NCI-H2081 (cell line): ENCODE data around the gene PRKCA.
"Not testable (repeated sequence)": the region's sequence is repeated elsewhere in the genome, so short reads cannot be mapped to it uniquely, and the experiment has no call there.

Experiments
- DNase-seq, 2 experiments: peaks; one replicate each; lab custom pipeline; 2025; lab: John Stamatoyannopoulos, UW

Gene PRKCA

DNA sequence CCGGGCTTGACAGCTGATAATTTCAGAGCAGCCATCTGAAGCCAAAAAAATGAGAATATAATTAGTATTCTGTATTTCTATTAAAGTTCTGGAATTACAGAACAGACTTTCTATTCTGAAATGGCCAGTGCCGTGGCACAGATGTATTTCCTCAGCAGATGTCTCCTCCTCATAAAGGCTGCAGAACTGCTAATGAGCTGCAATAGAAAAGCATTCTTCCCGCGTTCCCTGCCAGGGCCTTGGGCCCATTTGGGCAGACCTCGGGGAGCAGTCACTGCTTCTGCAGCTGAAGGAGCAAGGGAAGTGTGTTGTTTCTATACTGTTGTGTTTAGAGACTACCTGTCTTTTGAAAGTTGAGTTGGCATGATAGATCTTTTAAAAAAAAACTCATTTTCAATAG lies 379.9 kb downstream of the PRKCA start:
- DNase-seq: no peak

DNA sequence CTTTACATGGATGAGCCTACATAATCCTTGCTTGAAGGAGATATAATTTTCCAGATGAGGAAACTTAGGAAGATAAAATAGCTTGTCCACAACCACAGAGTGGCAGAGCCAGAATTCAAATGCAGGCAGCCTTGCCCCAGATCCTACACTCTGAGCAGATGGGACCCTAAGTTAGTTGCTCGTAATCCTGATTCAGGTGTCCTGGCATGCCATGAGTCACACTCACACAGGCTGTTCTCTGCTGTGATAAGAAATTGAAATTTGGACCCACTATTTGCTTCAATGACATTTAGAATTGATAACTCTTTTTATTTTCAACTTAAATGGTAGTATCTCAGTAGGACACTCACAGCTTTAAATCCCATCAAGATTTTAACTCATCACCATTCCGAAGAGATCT lies 381.8 kb downstream of the PRKCA start:
- DNase-seq: no peak

DNA sequence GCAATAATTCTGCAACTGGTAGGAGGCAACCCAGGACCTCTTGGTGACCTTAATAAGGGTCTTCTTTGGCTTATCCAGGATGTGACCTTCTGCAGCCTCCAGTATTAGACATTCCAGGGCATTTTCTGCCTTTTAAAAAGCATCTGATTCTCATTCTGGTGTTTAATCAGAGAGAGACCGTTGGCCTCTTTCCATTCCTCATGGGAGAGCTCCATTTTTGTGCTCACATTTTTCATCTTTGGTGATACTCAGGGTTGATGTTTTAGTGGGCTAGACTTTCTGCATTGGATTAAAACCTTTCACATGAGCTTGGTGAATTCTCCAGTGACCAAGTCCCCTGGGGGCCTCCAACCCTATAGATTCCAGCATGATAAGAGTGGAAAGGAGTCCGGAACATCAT lies 382.3 kb downstream of the PRKCA start:
- no peak for DNase-seq

DNA sequence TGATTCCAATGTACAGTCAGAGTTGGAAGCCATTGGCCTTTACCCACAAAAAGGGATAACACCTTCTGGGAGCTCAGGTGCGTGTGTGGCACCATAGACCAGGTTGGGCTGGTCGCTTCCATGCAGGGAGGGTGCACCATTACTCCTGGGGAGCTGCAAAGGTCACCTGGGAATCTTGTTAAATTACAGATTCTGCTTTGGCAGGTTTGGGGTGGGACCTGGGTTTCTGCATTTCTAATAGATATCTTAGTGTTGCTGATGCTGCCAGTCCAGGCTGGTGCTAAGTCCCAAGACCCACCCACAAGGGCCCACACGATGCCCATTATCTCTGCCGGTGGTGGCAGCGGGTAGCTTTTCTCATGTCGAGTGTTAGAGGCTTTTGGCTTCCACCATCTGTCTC lies 384.2 kb downstream of the PRKCA start:
- DNase-seq: no peak

DNA sequence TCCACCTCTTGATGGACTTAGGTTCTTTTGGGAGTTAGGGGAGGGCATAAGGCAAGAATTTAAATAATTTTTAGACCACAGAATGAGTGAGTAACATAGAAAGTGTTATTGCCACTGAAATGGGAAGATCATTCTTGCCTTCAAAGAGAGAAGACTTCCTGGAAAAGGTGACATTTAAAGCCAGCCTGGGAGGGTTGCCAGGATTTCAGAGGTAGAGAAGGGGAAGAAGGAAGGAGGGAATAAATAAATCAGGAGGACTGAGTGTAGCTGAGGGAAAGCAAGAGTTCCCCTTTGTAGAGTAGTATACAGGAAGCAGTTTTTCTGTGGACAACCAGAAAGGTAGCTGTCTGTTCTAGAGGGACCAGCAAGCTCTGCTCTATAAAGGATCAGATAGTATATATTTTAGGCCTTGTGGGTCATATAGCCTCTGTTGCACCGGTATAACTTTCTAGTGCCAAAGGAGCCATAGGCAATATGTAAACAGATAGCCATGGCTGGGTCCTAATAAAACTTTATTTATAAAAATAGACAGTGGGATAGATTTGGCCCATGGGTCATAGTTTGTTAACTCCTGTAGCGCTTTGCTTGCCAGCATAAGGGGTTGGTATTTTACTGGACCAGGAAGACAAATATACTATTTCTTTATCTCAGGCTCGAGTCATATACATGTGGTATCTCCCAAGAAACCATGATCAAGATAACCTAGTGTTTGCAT lies 385.3 kb downstream of the PRKCA start:
- no peak for DNase-seq

DNA sequence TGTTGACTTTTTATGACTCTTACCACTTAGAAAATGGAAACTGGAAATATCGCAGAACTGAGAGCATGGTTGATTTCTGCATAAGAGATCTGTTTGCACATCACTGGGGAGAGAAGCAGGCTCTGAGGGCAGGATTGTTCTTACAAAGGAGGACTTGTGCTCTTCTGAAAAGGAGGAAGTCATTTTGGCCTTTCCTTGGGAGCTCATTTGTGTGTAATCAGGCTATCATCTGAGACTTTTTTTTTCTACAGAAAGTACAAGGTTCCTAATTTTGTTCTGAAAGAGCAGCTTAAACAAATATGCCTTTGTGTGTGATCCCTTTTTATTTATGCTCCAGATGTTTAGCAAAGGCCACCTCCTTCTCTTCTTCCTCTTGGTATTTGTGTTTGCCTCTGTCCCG lies 386.8 kb downstream of the PRKCA start:
- no peak for DNase-seq

DNA sequence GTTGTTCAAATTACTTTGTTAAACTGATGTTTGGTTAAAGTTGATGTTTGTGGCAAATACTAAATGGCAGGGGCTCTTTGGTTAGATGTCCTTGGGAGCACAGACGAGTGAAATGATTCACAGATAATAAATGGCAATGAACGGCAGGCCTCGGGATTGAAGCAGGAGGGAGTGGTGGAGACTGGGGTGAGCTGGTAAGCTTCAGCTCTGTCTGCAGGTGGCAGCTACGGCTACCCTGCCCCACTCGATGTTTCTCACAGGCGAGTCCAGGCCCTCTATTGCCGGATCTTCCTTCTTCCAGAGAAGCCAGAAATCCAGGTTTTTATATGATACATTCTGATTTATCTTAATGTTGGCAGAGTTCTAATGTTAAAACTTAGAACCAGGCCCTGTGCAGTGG lies 387.8 kb downstream of the PRKCA start:
- DNase-seq: no peak

DNA sequence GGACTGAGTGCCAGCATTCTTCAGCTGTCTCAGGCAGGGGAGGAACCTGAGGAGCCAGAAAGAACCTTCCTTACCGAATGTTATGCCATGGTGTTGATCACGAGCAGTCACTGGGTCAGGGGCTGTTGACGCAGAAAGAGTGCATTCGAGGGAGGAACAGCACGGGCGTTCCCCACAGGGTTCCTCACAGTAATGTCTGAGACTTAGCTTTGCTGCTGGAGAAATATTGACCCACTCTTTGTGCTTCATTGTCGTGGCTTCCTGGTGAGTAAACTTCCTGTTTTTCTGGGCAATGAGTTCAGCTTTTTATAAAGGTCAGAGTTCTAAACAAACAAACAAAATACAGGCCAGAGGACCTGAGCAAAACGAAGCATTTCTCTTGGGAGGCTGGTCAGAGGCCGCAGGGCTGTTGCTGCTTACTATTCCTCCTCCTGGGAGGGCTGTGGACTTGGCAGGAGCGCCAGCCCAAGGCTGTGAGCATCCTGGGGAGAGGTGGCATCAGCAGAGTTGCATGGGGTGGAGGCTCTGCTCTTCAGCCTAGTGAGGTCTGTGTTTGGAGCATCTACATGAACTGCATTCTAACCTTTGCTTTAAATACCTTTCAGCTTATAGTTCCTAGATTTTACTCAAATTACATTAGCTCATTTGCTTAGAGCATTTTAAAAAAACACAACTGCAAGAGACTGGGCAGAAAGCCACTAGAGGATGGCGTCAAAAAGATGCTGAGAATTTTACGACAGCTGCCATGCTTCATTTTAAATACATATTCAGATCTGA lies 389.4 kb downstream of the PRKCA start:
- peak; percentile 26 to 75 for DNase-seq

DNA sequence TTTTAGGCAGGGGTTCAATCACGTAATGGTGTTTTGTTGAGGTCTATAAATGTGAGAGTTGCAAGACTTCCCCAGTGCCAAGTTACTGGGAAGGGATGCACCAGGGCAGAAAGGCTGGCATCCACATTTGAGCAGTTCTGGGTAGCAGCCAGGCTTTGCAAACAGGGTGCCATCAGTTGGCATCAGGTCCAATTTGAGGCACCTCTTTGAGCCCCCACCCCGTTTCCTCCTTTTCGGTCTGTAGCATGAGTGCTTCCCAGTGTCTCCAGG lies 389.9 kb downstream of the PRKCA start:
- no peak for DNase-seq

DNA sequence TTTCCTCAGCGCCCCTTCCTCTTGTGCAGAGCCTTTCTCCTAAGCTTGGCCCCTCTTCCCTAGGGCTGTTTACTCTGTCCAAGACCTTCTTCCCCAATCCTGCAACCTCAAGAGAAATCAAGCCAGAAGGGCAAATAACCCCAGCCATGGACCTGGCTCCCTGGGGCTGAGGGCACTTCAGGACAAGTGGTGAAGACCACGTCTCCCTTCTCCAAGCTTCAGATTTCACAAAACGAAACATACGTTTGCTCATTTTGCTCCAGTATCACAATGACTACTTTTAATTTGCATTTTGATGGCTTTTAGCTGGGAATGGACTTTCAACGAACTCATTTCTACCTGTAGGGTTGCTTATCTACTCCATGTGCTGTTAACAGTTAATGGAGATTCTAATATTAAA lies 392.7 kb downstream of the PRKCA start:
- DNase-seq: no peak

DNA sequence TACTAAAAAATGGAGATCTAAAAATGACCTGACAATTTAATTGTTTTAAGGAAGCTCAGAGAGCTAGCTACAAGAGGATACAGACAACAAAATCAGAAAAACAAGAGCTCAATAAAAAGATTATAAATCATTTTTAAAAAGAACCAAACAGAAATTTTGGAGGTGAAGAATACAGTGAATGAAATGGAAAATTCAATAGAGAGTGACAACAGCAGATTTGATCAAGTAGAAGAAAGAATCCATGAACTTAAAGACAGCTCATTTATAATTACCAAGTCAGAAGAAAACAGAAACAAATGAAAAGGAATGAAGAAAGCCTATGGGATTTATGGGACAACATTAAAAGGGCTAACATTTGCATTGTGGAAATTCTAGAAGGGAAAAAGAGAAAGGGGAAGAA lies 395.9 kb downstream of the PRKCA start:
- no peak for DNase-seq

DNA sequence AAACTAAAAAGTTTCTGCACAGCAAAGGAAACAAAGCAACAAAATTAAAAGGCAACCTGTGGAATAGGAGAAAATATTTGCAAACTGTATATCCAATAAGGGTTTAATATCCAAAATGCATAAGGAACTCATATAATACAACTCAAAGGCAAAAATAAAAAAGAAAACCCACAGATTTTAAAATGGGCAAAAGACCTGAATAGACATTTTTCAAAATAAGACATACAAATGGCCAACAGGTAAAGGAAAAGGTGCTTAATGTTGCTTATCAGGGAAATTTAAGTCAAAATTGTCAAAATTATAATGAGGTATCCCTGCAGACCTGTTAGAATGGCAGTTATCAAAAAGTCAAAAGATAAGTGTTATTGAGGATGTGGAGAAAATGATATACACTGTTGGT lies 399.0 kb downstream of the PRKCA start:
- no peak for DNase-seq

DNA sequence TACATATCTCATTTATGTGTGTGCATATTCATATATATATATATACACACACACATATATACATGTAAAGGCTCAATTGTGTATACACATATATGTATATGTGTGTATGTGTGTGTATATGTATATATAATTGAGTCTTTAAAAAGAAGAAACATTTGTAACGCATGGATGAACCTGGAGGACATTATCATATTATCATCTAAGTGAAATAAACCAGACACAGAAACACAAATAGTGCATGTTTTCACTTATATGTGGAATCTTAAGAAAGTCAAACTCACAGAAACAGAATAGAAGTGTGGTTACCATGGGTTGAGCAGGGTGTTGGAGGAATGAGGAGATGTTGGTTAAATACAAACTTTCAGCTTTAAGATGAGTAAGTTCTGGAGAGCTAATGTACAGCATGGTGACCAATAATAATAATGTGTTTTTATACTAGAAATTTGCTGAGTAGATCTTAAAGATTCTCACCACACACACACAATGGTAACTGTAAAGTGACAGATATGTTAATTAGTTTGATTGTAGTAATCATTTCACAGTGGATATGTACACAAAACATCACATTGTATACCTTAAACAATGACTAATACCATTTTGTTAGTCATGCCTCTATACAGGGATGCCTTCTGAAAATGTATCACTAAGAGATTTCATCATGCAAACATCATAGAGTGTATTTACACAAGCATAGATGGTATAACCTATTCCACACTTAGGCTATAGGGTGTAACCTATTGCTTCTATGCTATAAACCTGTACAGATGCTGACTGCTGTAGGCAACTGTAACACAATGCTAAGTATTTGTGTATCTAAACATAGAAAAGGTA lies 399.9 kb downstream of the PRKCA start:
- no peak for DNase-seq

DNA sequence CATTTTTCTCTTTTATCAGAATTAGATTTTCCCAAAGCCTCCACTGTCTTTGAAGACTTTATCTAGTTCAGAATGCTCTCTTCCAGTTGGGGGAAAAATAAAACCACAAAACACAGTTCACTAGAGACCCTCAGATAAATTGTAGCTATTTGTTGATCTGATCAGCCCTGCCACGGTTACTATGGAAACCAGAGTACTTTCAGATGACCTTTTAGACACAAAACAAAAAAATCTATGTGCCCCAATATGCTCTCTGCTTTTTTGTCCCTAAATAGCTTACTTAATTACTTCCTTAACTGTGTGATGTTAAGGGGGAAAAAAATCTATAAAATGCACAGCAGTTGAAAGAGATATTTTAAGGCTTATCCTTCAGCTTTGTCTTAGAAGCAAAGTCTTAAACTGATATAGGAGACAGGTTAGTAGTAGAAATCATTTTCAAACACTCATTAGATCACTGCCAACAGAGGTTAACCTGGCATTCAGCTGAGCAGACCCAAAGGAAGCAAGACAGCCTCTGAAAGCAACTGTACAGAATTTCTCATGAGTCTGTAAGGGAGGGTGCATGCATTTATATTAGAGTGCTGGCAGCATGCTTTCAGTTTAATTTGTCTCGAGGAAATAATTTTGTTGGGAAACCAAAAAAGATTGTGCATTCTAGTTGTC lies 402.6 kb downstream of the PRKCA start:
- no peak for DNase-seq

DNA sequence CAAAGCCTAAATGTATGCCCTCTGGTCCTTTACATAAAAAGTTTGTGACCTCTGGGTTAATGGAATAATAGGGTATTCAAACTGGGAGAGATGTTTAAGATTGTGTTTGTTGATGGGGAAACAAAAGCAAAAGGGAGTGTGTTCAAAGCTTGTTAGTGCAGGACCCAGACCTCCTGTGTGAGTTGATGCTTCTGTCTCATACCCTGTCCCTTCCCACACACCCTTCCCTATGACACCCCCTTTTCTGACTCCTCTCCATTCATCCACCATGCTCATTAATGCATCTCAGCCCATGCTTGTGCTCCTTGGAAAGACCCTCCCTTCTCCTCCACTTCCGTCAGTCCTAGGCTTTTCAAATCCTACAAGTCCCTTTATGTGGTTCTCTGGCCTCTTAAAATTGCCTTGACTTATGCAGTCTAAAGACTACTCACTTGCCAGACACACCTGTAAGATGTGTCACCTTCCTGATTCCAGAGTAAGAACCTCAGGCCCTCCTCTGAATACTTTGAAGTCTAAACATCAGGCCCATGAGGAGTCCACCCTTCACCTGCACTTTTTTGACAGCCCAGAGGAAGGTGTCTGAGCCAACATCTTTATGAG lies 404.5 kb downstream of the PRKCA start:
- DNase-seq: no peak

DNA sequence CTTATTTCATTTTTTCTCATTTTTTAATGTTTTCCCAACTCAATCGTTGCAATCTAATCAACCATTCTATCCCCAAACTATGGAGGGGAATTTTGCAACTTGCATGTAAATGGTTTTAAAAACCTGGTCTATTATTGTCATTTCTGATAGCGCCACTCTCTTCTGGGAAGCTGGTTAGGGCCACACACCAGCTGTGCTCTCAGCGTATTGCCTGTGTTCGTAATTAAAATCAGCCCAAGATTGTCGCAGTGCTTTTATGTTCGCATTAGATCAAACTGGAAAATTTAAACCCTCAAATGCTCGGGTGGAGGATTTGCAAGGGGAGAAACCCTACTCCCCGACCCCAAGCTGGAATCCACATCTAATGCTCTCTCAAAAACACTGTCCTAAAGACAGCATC lies 409.0 kb downstream of the PRKCA start:
- DNase-seq: peak in 1 of 2 experiments; percentile 39

DNA sequence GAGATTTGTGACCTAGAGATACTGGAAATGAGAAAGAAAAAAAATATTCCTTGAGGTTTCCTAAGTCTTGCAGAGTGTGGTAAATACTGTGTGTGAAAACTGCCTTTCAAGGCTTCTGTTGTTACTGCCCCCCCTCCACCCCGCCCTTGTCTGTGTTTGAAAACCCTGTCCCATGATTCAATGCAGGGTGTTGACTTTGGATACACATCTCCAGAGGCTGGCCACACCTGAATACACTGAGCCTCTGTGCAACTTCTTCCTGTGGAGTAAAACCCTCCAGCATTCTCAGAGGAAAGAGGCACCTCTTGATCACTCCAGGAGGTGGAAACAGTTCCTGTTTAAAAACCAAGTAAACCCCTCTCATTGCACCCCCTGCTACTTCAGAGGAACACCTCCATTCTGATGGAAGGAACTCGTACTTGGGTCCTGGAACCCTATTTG lies 409.5 kb downstream of the PRKCA start:
- peak; percentile 60 to 75 for DNase-seq

DNA sequence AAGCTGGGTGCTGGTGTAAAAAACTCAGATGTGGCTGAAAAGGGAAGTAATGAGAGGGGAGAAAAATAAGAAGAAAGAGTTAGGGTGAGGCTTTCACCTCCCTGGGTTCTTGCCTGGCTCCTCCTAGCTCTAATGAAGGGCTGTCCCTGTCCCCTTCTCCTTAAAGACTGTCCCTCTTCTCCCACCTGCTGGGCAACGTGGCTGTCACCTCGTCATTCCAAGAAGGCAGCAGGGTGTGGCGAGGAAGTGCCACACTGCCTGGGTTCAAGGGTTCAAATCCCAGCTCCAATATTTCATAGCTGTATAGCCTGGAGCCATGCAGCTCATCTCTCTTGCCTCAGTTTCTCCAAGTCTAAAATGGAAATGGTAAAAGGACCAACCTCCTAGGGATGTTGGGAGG lies 410.0 kb downstream of the PRKCA start:
- DNase-seq: no peak

DNA sequence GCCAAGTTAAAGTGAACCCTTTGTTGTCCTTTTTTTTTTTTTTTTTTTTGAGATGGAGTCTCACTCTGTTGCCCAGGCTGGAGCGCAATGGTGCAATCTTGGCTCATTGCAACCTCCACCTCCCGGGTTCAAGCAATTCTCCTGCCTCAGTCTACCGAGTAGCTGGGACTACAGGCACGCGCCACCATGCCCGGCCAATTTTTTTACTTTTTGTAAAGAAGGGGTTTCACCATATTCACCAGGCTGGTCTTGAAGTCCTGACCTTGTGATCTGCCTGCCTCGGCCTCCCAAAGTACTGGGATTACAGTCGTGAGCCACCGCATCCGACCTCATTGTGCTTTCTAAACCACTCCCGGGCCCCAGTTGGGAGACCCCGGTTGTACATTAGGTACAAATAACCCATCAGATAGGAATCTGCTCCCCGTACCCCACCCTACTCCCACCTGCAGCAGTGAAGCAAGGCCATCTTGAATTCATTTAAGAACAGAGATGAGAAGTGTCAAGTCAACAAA lies 410.7 kb downstream of the PRKCA start:
- DNase-seq: not testable (repeated sequence)

DNA sequence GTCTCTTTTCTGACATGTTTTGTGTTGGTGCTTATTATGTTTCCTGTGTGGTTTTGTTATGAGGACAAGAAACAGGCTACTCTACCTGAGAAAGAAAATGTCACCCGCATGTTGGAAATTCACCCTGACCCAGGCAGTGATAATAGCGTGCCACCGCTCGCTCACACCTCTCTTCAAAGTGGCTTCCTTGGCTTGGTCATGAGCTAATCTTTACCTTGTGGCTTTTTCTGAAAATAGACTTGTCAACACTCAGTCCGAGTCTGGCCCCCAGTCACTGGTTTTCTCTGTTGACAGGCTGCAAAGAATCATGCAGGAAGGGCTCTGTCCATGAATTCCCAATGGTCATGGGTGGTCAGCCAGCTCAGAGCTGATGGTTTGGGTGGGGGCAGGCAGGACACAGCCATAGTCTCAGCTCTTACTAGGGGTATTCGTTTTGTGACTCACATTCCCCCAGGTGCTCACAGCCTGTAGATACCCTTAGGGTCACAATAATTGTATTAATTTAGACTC lies 411.2 kb downstream of the PRKCA start:
- DNase-seq: no peak
